A549 (cell line): Measurements from ENCODE around the gene SLC6A17.

Experiments
- EHMT2 ChIP-seq: fragments of 200-600 bp; sonication (generic); IDR thresholded peaks from 2 replicates; pipeline ENCODE4 v1.6.1; 2016; ENCODE audit warnings: antibody characterized with exemption, low read depth, mild to moderate bottlenecking, moderate library complexity
- ESRRA ChIP-seq: fragments of 150-350 bp; IDR thresholded peaks from 2 replicates; pipeline ENCODE4 v1.6.1; 2014; ENCODE audit warnings: mild to moderate bottlenecking, low read length, borderline replicate concordance
- GATA3 ChIP-seq: IDR thresholded peaks from 2 replicates; pipeline ENCODE4 v1.6.1; 2012; ENCODE audit warnings: borderline replicate concordance
- POLR2A ChIP-seq: IDR thresholded peaks from 2 replicates; pipeline ENCODE4 v1.6.1; 2012; ENCODE audit warnings: mild to moderate bottlenecking, low read length
- POLR2AphosphoS2 ChIP-seq: conservative IDR thresholded peaks from 2 replicates; pipeline ENCODE4 v1.6.1; 2012; ENCODE audit warnings: low read length, improper control_type of control experiment, inconsistent platforms
- SMC3 ChIP-seq: fragments of >200 bp; sonication (Bioruptor Twin); formaldehyde crosslinking; IDR thresholded peaks from 3 replicates; pipeline ENCODE4 v1.6.1; 2018; ENCODE audit warnings: inconsistent platforms
- TF ChIP-seq, protein P1 (sequence below): fragments of >200 bp; sonication (Bioruptor Twin); formaldehyde crosslinking; IDR thresholded peaks from 3 replicates; pipeline ENCODE4 v1.5.1; 2016

- TF ChIP-seq POLR2AphosphoS2 (no peak), GATA3 (no peak), ESRRA (no peak), SMC3 (no peak), POLR2A (no peak), EHMT2 (no peak)
- TF ChIP-seq, protein P1, sequence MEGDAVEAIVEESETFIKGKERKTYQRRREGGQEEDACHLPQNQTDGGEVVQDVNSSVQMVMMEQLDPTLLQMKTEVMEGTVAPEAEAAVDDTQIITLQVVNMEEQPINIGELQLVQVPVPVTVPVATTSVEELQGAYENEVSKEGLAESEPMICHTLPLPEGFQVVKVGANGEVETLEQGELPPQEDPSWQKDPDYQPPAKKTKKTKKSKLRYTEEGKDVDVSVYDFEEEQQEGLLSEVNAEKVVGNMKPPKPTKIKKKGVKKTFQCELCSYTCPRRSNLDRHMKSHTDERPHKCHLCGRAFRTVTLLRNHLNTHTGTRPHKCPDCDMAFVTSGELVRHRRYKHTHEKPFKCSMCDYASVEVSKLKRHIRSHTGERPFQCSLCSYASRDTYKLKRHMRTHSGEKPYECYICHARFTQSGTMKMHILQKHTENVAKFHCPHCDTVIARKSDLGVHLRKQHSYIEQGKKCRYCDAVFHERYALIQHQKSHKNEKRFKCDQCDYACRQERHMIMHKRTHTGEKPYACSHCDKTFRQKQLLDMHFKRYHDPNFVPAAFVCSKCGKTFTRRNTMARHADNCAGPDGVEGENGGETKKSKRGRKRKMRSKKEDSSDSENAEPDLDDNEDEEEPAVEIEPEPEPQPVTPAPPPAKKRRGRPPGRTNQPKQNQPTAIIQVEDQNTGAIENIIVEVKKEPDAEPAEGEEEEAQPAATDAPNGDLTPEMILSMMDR, result no peak
Observed at GRCh38 chr1:110248746-110249145, 98.5 kb downstream of the SLC6A17 start.
